ENCODE results near the gene TALDO1. TPM values are rescaled to one million over a fixed set of nuclear protein-coding genes. Genes with fewer than 3 reads are reported as not detected.
A peak's percentile ranks its signal among the peaks of the same experiment; 100 is the strongest.

TALDO1 gene
- total RNA-seq, 1 donor from 2014 or later, result 101 TPM

DNA sequence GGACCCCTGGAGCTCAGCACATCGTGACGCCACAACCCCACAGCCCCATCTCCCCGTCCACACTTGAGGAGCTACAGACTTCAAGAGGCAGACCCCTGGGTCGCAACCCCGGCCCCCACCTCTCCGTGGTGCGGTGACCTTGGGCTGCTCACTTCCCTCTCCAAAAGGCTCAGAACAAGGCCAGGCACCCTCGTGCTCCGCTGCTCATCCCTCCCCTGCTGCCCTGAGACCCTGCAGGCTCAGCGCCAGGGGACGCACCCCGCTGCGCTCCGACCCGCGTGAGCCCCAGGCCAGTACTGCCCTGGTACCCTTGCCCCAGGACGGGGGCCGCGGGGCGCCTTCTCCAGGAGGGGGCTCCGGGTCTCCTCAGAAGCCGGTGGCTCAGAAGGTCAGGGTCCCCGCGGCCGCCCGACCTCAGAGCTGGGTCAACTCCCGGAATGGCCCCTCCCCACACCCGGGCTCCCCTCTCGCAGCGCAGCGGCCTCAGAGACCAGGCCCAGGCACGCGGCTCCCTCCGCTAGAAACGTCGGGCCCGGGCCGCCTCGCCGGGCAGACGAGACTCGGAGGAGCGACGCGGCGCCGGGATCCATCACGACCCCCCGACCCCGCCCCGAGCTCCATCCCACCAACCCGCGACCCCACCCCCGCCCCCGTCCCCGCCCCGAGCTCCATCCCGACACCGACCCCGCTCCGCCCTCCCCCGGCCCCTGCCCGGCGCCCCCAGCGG, 29.5 kb downstream of the TALDO1 start:
- Histone ChIP-seq H3K27ac (replicated peaks) (peak overlapping the region; percentile 87), H3K9me3 (replicated peaks) (no peaks in the 10 kb centered on the region), H3K4me3 (peak overlapping the region; percentile 94), H3K36me3 (peaks cover 20% of the 10 kb centered on the region), H3K4me1 (peaks cover 54% of the 10 kb centered on the region), H3K27me3 (ENCODE audit: low read depth) (no peaks in the 10 kb centered on the region)
- TF ChIP-seq, protein P1, sequence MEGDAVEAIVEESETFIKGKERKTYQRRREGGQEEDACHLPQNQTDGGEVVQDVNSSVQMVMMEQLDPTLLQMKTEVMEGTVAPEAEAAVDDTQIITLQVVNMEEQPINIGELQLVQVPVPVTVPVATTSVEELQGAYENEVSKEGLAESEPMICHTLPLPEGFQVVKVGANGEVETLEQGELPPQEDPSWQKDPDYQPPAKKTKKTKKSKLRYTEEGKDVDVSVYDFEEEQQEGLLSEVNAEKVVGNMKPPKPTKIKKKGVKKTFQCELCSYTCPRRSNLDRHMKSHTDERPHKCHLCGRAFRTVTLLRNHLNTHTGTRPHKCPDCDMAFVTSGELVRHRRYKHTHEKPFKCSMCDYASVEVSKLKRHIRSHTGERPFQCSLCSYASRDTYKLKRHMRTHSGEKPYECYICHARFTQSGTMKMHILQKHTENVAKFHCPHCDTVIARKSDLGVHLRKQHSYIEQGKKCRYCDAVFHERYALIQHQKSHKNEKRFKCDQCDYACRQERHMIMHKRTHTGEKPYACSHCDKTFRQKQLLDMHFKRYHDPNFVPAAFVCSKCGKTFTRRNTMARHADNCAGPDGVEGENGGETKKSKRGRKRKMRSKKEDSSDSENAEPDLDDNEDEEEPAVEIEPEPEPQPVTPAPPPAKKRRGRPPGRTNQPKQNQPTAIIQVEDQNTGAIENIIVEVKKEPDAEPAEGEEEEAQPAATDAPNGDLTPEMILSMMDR (IDR thresholded peaks at IDR 0.05; ENCODE audit: borderline replicate concordance), result no peak
- intact Hi-C loops (cut with micrococcal nuclease), result no loop called here
- no peak for DNase-seq

DNA sequence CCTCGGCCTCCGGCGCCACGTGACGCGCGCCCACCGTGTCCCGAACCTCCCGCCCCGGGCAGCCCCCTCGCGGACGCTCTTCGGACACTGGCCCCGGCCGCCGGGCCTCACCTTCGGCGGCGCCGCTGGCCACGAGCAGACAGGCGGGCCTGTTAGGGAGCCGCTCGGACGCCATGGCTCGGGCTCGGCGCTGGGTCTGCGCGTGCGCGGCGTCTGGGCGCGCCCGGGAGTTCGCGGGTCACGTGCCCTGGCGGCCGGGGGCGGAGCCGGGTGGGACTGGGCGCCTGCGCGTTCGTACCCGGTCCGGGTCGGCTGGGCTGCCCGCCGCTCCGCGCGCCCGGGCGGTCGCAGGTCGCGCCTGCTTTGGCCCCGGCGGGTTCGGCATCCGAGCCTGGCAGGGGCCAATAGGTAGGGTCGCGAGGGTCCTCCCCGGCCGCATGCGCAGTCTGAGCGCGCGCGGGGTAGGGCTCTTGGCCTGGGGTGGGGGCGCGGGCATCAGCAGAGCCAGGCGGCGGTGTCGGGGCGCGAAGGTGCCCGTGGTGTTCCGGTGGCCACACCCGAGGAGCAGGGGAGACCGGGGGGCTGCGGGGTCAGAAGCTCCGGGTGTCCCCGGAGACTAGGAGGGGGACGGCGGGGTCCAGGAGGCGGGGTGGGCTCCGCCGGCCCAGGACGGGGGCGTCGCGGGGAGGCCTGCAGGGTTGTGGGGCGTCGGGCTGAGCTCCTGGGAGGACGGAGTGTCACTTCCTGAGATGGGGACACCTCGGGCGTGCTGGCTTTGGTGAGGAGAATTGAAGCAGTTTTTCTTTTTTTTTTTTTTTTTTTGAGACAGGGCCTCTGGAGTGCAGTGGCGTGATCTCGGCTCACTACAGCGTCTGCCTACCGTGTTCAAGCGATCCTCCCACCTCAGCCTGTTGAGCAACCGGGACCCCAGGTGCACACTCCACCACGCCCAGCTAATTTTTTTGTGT, 30.3 kb downstream of the TALDO1 start, which contains the start of gene GATD1:
Gene GATD1 (minus strand): TSS at position 200 of the 968 bp plus-strand sequence. CDS start 25 bp downstream, at position 175.
- Histone ChIP-seq H3K4me3 (peak within 1 kb of the TSS; percentile 94), H3K27me3 (ENCODE audit: low read depth) (no peaks in the 10 kb centered on the region), H3K36me3 (peaks cover 14% of the 10 kb centered on the region), H3K9me3 (replicated peaks) (no peaks in the 10 kb centered on the region), H3K4me1 (peaks cover 54% of the 10 kb centered on the region), H3K27ac (replicated peaks) (peak within 1 kb of the TSS; percentile 87)
- intact Hi-C loops (cut with micrococcal nuclease), result no loop called here
- DNase-seq, result peak; percentile 93
- TF ChIP-seq, protein P1 (IDR thresholded peaks at IDR 0.05; ENCODE audit: borderline replicate concordance), result no peak

DNA sequence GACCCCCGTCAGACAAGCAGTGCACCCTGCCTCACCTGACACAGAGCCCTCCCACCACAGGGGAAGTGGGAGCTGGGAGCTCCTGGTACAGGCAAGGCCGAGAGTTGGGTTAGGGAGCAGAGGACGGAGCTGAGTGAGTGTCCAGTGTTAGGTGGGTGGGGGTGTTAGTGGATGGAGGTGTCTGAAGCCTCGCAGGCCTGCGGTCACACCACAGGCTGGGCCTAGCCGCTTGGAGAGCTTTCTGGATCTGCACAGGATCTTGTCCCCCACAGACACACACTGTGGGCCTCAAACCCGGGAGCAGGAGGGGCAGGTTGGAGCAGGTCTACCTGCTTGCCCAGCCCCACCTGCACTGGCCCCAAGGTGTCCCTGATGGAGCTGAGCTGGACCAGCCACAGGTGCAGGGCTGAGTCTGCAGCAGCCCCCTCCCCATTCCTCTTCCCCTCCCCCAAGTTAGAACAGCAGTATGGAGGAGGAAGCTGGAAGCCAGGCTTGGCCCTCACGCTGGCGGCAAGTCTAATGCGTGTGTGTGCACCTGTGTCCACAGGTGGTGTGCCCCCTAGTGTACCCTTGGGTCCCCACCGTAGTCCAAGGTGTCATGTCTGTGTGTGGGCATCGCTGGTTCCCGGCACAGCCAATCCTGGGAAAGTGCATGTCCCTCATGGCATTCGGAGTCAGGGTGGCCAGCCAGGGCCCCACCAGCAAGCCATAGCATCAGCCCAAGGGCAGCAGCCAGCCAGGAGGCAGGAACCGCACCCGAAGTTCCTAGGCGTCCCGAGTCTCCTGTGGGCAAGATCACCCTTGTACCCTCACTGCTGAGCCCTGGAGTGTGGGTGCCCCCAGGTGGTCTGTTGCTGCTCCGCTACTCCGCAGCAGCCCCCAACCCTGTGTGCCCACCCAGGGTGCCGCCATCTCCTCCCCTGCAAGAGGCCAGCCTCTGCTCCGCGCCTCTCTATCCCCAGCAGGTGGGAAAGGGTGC, 32.0 kb downstream of the TALDO1 start:
- no peak overlapping the region for H3K27ac ChIP-seq (replicated peaks)
- TF ChIP-seq, protein P1 (IDR thresholded peaks at IDR 0.05; ENCODE audit: borderline replicate concordance), result no peak
- no peaks in the 10 kb centered on the region for H3K9me3 ChIP-seq (replicated peaks)
- no peak overlapping the region for H3K4me3 ChIP-seq
- intact Hi-C loops (cut with micrococcal nuclease), result no loop called here
- no peak for DNase-seq
- H3K4me1 ChIP-seq, result peaks cover 55% of the 10 kb centered on the region
- H3K27me3 ChIP-seq (ENCODE audit: low read depth), result no peaks in the 10 kb centered on the region
- no peaks in the 10 kb centered on the region for H3K36me3 ChIP-seq

GRCh38 chr11:779955-780532, 32.8 kb downstream of the TALDO1 start:
- H3K4me1 ChIP-seq, result peaks cover 50% of the 10 kb centered on the region
- TF ChIP-seq, protein P1 (IDR thresholded peaks at IDR 0.05; ENCODE audit: borderline replicate concordance), result no peak
- no peaks in the 10 kb centered on the region for H3K36me3 ChIP-seq
- intact Hi-C loops (cut with micrococcal nuclease), result no loop called here
- no peaks in the 10 kb centered on the region for H3K9me3 ChIP-seq (replicated peaks)
- no peak overlapping the region for H3K4me3 ChIP-seq
- no peak overlapping the region for H3K27ac ChIP-seq (replicated peaks)
- no peak for DNase-seq
- no peaks in the 10 kb centered on the region for H3K27me3 ChIP-seq (ENCODE audit: low read depth)

Data from left ventricle myocardium inferior (tissue), 1 donor.